Measurements from ENCODE around the gene ATP8B2.
"Not testable (repeated sequence)": the region's sequence is repeated elsewhere in the genome, so short reads cannot be mapped to it uniquely, and the experiment has no call there.

The ATP8B2 gene

DNA sequence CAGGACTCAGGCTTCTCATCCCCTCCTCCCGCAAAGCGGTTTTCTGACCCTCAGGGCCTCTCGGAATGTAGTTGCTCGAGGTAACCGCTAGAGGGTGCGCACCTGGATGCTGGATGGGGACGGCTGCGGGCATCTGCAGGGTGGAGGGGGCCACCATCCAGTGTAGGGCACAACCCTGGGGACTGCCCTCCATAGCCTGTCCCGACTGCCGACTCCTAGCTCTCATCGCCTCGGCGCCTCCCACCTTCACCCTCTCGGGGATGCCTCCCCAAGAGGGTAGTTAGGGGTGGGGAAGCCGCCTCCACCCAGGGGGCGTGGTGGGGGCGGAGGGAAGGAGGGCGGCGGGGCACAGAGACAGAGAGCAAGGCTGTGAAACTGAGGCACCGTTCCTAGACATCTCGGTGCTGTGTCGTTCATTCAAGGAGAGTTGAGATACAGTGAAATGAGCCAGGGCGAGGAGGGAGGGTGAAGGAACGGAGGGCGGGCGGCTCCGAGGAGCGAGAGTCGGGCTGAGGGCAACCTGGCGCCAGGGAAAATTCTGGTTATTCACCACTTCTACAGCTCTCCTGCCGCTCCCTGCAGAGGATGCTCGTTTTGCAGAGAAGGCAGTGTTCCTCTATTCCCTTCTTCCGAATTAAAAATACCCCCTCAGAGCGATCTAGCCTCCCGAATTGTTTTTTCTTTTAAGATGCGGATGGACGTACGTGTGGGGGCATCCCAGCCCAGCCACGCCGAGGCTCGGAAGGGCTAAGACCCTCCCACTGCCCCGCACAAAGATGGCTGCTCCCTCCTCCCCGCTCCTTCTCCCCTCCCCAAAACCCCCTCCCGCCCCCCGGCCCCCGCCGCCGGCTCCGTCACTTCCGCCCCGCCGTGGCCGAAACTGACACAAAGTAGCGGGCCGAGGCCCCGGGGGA lies at the start of gene ATP8B2:
Gene ATP8B2, plus strand, starts transcription at position 857 of the 914 bp plus-strand sequence. CDS start 2,617 bp downstream, outside the sequence.
- H3K27me3 ChIP-seq (ENCODE audit: control insufficient read depth, insufficient read depth, low read length) = no peaks in the 10 kb centered on the region
- peak within 1 kb of the TSS; percentile 76 for H3K9ac ChIP-seq (ENCODE audit: low read depth, low read length)
- peaks cover 28% of the 10 kb centered on the region for H3K4me1 ChIP-seq (ENCODE audit: control insufficient read depth, insufficient read depth, low read length)
- H3K4me3 ChIP-seq (ENCODE audit: low read depth, low read length) = peak within 1 kb of the TSS; percentile 98
- no peaks in the 10 kb centered on the region for H3K9me3 ChIP-seq (ENCODE audit: control insufficient read depth, insufficient read depth, low read length)
- peaks cover under 1% of the 10 kb centered on the region for H3K36me3 ChIP-seq (ENCODE audit: control insufficient read depth, insufficient read depth, low read length)

GRCh38 chr1:154276797-154277196 lies 48.5 kb upstream of the ATP8B2 start:
- Histone ChIP-seq H3K4me1 (ENCODE audit: control insufficient read depth, insufficient read depth, low read length) (no peaks in the 10 kb centered on the region), H3K4me3 (ENCODE audit: low read depth, low read length) (no peak overlapping the region), H3K36me3 (ENCODE audit: control insufficient read depth, insufficient read depth, low read length) (peaks cover 10% of the 10 kb centered on the region), H3K27me3 (ENCODE audit: control insufficient read depth, insufficient read depth, low read length) (no peaks in the 10 kb centered on the region), H3K9ac (ENCODE audit: low read depth, low read length) (no peak overlapping the region), H3K9me3 (ENCODE audit: control insufficient read depth, insufficient read depth, low read length) (no peaks in the 10 kb centered on the region)

- H3K4me1 ChIP-seq (ENCODE audit: control insufficient read depth, insufficient read depth, low read length); H3K9me3 ChIP-seq (ENCODE audit: control insufficient read depth, insufficient read depth, low read length); H3K36me3 ChIP-seq (ENCODE audit: control insufficient read depth, insufficient read depth, low read length); H3K4me3 ChIP-seq (ENCODE audit: low read depth, low read length); H3K9ac ChIP-seq (ENCODE audit: low read depth, low read length); H3K27me3 ChIP-seq (ENCODE audit: control insufficient read depth, insufficient read depth, low read length): not testable (repeated sequence)
Observed at GRCh38 chr1:154287591-154287990, 37.7 kb upstream of the ATP8B2 start.

GRCh38 chr1:154288661-154289060 lies 36.7 kb upstream of the ATP8B2 start:
- no peaks in the 10 kb centered on the region for H3K36me3 ChIP-seq (ENCODE audit: control insufficient read depth, insufficient read depth, low read length)
- H3K27me3 ChIP-seq (ENCODE audit: control insufficient read depth, insufficient read depth, low read length) = no peaks in the 10 kb centered on the region
- no peak overlapping the region for H3K4me3 ChIP-seq (ENCODE audit: low read depth, low read length)
- H3K9me3 ChIP-seq (ENCODE audit: control insufficient read depth, insufficient read depth, low read length) = no peaks in the 10 kb centered on the region
- peaks cover 7% of the 10 kb centered on the region for H3K4me1 ChIP-seq (ENCODE audit: control insufficient read depth, insufficient read depth, low read length)
- no peak overlapping the region for H3K9ac ChIP-seq (ENCODE audit: low read depth, low read length)

- H3K9ac ChIP-seq (ENCODE audit: low read depth, low read length) = no peak overlapping the region
- no peaks in the 10 kb centered on the region for H3K27me3 ChIP-seq (ENCODE audit: control insufficient read depth, insufficient read depth, low read length)
- no peaks in the 10 kb centered on the region for H3K36me3 ChIP-seq (ENCODE audit: control insufficient read depth, insufficient read depth, low read length)
- H3K4me1 ChIP-seq (ENCODE audit: control insufficient read depth, insufficient read depth, low read length) = peaks cover 7% of the 10 kb centered on the region
- no peak overlapping the region for H3K4me3 ChIP-seq (ENCODE audit: low read depth, low read length)
- H3K9me3 ChIP-seq (ENCODE audit: control insufficient read depth, insufficient read depth, low read length) = no peaks in the 10 kb centered on the region
Observed at GRCh38 chr1:154290921-154291320, 34.4 kb upstream of the ATP8B2 start.

GRCh38 chr1:154295408-154296235 lies 29.7 kb upstream of the ATP8B2 start:
- no peaks in the 10 kb centered on the region for H3K9me3 ChIP-seq (ENCODE audit: control insufficient read depth, insufficient read depth, low read length)
- no peaks in the 10 kb centered on the region for H3K36me3 ChIP-seq (ENCODE audit: control insufficient read depth, insufficient read depth, low read length)
- no peaks in the 10 kb centered on the region for H3K27me3 ChIP-seq (ENCODE audit: control insufficient read depth, insufficient read depth, low read length)
- H3K9ac ChIP-seq (ENCODE audit: low read depth, low read length) = no peak overlapping the region
- peaks cover 2% of the 10 kb centered on the region for H3K4me1 ChIP-seq (ENCODE audit: control insufficient read depth, insufficient read depth, low read length)
- no peak overlapping the region for H3K4me3 ChIP-seq (ENCODE audit: low read depth, low read length)

GRCh38 chr1:154301582-154301981 lies 23.7 kb upstream of the ATP8B2 start:
- Histone ChIP-seq H3K9me3 (ENCODE audit: control insufficient read depth, insufficient read depth, low read length) (no peaks in the 10 kb centered on the region), H3K27me3 (ENCODE audit: control insufficient read depth, insufficient read depth, low read length) (no peaks in the 10 kb centered on the region), H3K4me1 (ENCODE audit: control insufficient read depth, insufficient read depth, low read length) (no peaks in the 10 kb centered on the region), H3K9ac (ENCODE audit: low read depth, low read length) (no peak overlapping the region), H3K4me3 (ENCODE audit: low read depth, low read length) (no peak overlapping the region), H3K36me3 (ENCODE audit: control insufficient read depth, insufficient read depth, low read length) (no peaks in the 10 kb centered on the region)

DNA sequence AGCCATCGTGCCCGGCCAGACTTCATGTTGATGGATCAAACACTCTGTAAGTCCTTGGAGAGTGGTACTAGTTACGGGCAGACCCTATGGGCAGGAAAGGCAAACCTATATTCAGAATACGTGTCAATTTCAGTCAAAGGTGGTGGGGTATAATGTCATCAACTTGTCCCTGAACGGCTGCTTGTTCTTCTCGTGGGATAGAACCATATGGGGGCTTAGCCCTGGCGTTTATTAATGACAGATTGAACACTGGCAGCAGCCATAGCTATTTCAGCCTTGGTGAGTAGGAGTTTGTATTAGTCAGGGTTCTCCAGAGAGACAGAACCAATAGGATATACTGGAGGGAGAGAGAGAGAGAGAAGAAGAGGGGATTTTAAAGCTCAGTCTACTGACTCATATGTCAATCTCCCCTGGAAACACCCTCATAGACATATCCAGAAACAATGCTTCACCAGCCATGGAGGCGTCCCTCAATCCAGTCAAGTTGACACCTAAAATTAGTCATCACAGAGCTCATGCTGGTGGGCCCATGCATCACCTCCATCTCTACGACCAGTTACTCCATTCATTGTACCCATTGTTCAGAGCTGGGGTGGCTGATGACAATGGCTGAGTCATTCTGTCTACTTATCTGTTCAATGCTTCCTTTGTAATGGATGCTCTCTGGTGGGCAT lies 20.5 kb upstream of the ATP8B2 start:
- Histone ChIP-seq H3K9ac (ENCODE audit: low read depth, low read length) (no peak overlapping the region), H3K4me1 (ENCODE audit: control insufficient read depth, insufficient read depth, low read length) (no peaks in the 10 kb centered on the region), H3K27me3 (ENCODE audit: control insufficient read depth, insufficient read depth, low read length) (no peaks in the 10 kb centered on the region), H3K36me3 (ENCODE audit: control insufficient read depth, insufficient read depth, low read length) (no peaks in the 10 kb centered on the region), H3K4me3 (ENCODE audit: low read depth, low read length) (no peak overlapping the region), H3K9me3 (ENCODE audit: control insufficient read depth, insufficient read depth, low read length) (no peaks in the 10 kb centered on the region)

DNA sequence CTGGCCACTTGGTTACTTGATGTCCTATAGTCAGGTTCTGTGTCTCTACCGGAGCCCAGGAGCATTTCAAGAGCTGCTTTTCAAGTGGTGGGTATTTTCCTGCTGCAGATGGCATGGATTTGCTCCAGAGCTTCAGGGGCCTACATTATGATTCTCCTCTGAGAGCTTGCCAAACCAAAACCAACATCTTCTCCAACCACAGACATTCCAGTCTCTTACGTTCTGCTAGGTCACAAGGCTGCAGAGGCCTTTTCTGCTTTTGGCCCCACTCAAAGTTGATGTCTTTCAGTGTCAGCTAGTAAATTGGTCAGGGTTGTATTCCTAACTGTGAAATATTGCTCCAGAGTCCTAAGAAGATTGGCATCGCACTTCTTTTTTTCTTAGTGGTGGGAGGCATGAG lies 19.2 kb upstream of the ATP8B2 start:
- Histone ChIP-seq H3K36me3 (ENCODE audit: control insufficient read depth, insufficient read depth, low read length) (no peaks in the 10 kb centered on the region), H3K27me3 (ENCODE audit: control insufficient read depth, insufficient read depth, low read length) (no peaks in the 10 kb centered on the region), H3K4me1 (ENCODE audit: control insufficient read depth, insufficient read depth, low read length) (no peaks in the 10 kb centered on the region), H3K4me3 (ENCODE audit: low read depth, low read length) (no peak overlapping the region), H3K9me3 (ENCODE audit: control insufficient read depth, insufficient read depth, low read length) (no peaks in the 10 kb centered on the region), H3K9ac (ENCODE audit: low read depth, low read length) (no peak overlapping the region)

GRCh38 chr1:154307670-154308270 lies 17.6 kb upstream of the ATP8B2 start:
- H3K27me3 ChIP-seq (ENCODE audit: control insufficient read depth, insufficient read depth, low read length); H3K4me3 ChIP-seq (ENCODE audit: low read depth, low read length); H3K4me1 ChIP-seq (ENCODE audit: control insufficient read depth, insufficient read depth, low read length); H3K36me3 ChIP-seq (ENCODE audit: control insufficient read depth, insufficient read depth, low read length); H3K9me3 ChIP-seq (ENCODE audit: control insufficient read depth, insufficient read depth, low read length); H3K9ac ChIP-seq (ENCODE audit: low read depth, low read length): not testable (repeated sequence)

DNA sequence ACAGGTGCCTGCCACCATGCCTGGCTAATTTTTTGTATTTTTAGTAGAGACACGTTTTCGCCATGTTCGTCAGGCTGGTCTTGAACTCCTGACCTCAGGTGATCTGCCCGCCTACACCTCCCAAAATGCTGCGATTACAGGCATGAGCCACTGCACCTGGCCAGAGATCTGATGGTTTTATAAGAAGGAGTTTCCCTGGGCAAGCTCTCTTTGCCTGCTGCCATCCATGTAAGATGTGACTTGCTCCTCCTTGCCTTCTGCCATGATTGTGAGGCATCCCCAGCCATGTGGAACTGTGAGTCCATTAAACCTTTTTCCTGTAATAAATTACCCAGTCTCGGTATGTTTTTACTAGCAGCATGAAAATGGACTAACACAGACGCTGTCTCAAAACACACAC lies 16.2 kb upstream of the ATP8B2 start:
- H3K4me3 ChIP-seq (ENCODE audit: low read depth, low read length); H3K9me3 ChIP-seq (ENCODE audit: control insufficient read depth, insufficient read depth, low read length); H3K9ac ChIP-seq (ENCODE audit: low read depth, low read length); H3K4me1 ChIP-seq (ENCODE audit: control insufficient read depth, insufficient read depth, low read length); H3K27me3 ChIP-seq (ENCODE audit: control insufficient read depth, insufficient read depth, low read length); H3K36me3 ChIP-seq (ENCODE audit: control insufficient read depth, insufficient read depth, low read length): not testable (repeated sequence)

Measured in iPS-15b (cell line).